Measurements from ENCODE around the gene NCK1. TPM values are rescaled to one million over a fixed set of nuclear protein-coding genes. Genes with fewer than 3 reads are reported as not detected.

Gene NCK1
- total and polyA plus RNA-seq, 2 of the 13 experiments (the other 11 are each of a cell fraction or from before 2014, with no cell fraction given), result 14.7 to 30.4 TPM

DNA sequence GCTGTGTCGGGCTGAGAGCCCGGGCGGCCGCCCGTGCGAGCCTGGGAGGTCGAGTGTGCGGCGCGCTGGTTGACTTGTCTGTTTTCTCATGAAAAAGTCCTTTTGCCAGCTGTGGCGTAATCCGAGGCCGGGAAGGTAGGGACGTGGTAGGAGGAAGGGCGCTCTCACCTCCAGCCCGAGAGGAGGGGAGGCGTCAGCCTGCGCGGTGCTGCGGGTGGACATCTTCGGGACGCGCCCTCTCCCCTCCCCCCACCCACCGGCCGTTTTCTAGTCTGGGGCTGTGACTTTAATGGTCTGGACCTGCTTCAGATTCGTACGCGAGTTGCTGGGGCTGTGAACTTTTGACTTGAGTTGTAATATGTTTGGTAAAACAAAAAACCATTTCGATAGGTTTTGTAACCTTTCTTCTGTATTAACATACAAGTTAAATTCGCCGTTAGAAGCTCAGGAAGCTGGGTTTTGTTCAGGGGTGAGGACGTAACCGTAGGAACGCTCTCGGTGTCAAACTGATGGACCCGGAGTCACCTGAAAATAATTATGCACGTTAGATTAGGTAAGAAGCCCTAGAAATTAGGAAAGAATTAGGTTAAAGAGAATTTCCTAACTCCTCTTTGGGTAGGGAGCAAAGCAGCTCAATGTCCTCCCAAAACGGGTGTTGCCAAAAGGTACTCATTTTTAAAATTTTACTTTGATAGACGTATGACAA lies 762 bp downstream of the NCK1 start (continued):
- TF ChIP-seq NR2F6 (IDR thresholded peaks at IDR 0.05) (no peak), NR2F6 (CRISPR knock-in tag; IDR thresholded peaks at IDR 0.05) (0 out of 2 replicates have a peak, but pooled peaks have one; percentile 8), ZNF558 (CRISPR knock-in tag; IDR thresholded peaks at IDR 0.05; ENCODE audit: borderline replicate concordance) (0 out of 2 replicates have a peak, but pooled peaks have one; percentile 15), RARG (CRISPR knock-in tag; IDR thresholded peaks at IDR 0.05; ENCODE audit: low read depth) (0 out of 2 replicates have a peak, but pooled peaks have one; percentile 18), PRPF4 (IDR thresholded peaks at IDR 0.05; ENCODE audit: low read depth, low read length, poor library complexity, severe bottlenecking) (peak; percentile 58), ARHGAP35 (CRISPR knock-in tag; IDR thresholded peaks at IDR 0.05; ENCODE audit: borderline replicate concordance) (no peak; the same call in 1 of the 2 replicates), ZNF292 (CRISPR knock-in tag; IDR thresholded peaks at IDR 0.05; ENCODE audit: borderline replicate concordance, low read depth) (peak; percentile 80; the same call in 1 of the 2 replicates), MAZ (IDR thresholded peaks at IDR 0.05; ENCODE audit: borderline replicate concordance, low read depth, low read length) (0 out of 2 replicates have a peak, but pooled peaks have one; percentile 18), MAZ (CRISPR knock-in tag; IDR thresholded peaks at IDR 0.05; ENCODE audit: low read depth) (no peak), ZNF101 (CRISPR knock-in tag; IDR thresholded peaks at IDR 0.05; ENCODE audit: borderline replicate concordance, low read depth) (0 out of 2 replicates have a peak, but pooled peaks have one; percentile 25), AGO2 (optimal IDR thresholded peaks at IDR 0.05; ENCODE audit: low read depth, low read length) (peak; percentile 11), HDAC1 (CRISPR knock-in tag; IDR thresholded peaks at IDR 0.05) (peak; percentile 6; the same call in 1 of the 2 replicates), NR1H2 (CRISPR knock-in tag; IDR thresholded peaks at IDR 0.05; ENCODE audit: borderline replicate concordance, low read depth) (no peak)
- TF ChIP-seq, protein P1, sequence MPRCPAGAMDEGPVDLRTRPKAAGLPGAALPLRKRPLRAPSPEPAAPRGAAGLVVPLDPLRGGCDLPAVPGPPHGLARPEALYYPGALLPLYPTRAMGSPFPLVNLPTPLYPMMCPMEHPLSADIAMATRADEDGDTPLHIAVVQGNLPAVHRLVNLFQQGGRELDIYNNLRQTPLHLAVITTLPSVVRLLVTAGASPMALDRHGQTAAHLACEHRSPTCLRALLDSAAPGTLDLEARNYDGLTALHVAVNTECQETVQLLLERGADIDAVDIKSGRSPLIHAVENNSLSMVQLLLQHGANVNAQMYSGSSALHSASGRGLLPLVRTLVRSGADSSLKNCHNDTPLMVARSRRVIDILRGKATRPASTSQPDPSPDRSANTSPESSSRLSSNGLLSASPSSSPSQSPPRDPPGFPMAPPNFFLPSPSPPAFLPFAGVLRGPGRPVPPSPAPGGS (CRISPR knock-in tag; IDR thresholded peaks at IDR 0.05), result peak; percentile 17; the same call in 1 of the 2 replicates
- TF ChIP-seq, protein P2, sequence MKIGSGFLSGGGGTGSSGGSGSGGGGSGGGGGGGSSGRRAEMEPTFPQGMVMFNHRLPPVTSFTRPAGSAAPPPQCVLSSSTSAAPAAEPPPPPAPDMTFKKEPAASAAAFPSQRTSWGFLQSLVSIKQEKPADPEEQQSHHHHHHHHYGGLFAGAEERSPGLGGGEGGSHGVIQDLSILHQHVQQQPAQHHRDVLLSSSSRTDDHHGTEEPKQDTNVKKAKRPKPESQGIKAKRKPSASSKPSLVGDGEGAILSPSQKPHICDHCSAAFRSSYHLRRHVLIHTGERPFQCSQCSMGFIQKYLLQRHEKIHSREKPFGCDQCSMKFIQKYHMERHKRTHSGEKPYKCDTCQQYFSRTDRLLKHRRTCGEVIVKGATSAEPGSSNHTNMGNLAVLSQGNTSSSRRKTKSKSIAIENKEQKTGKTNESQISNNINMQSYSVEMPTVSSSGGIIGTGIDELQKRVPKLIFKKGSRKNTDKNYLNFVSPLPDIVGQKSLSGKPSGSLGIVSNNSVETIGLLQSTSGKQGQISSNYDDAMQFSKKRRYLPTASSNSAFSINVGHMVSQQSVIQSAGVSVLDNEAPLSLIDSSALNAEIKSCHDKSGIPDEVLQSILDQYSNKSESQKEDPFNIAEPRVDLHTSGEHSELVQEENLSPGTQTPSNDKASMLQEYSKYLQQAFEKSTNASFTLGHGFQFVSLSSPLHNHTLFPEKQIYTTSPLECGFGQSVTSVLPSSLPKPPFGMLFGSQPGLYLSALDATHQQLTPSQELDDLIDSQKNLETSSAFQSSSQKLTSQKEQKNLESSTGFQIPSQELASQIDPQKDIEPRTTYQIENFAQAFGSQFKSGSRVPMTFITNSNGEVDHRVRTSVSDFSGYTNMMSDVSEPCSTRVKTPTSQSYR (CRISPR knock-in tag; IDR thresholded peaks at IDR 0.05; ENCODE audit: borderline replicate concordance), result peak; percentile 93
- TF ChIP-seq, protein P3, sequence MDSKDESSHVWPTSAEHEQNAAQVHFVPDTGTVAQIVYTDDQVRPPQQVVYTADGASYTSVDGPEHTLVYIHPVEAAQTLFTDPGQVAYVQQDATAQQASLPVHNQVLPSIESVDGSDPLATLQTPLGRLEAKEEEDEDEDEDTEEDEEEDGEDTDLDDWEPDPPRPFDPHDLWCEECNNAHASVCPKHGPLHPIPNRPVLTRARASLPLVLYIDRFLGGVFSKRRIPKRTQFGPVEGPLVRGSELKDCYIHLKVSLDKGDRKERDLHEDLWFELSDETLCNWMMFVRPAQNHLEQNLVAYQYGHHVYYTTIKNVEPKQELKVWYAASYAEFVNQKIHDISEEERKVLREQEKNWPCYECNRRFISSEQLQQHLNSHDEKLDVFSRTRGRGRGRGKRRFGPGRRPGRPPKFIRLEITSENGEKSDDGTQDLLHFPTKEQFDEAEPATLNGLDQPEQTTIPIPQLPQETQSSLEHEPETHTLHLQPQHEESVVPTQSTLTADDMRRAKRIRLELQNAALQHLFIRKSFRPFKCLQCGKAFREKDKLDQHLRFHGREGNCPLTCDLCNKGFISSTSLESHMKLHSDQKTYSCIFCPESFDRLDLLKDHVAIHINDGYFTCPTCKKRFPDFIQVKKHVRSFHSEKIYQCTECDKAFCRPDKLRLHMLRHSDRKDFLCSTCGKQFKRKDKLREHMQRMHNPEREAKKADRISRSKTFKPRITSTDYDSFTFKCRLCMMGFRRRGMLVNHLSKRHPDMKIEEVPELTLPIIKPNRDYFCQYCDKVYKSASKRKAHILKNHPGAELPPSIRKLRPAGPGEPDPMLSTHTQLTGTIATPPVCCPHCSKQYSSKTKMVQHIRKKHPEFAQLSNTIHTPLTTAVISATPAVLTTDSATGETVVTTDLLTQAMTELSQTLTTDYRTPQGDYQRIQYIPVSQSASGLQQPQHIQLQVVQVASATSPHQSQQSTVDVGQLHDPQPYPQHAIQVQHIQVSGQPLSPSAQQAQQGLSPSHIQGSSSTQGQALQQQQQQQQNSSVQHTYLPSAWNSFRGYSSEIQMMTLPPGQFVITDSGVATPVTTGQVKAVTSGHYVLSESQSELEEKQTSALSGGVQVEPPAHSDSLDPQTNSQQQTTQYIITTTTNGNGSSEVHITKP (CRISPR knock-in tag; IDR thresholded peaks at IDR 0.05; ENCODE audit: low read depth), result peak; percentile 75
- TF ChIP-seq, protein P4, sequence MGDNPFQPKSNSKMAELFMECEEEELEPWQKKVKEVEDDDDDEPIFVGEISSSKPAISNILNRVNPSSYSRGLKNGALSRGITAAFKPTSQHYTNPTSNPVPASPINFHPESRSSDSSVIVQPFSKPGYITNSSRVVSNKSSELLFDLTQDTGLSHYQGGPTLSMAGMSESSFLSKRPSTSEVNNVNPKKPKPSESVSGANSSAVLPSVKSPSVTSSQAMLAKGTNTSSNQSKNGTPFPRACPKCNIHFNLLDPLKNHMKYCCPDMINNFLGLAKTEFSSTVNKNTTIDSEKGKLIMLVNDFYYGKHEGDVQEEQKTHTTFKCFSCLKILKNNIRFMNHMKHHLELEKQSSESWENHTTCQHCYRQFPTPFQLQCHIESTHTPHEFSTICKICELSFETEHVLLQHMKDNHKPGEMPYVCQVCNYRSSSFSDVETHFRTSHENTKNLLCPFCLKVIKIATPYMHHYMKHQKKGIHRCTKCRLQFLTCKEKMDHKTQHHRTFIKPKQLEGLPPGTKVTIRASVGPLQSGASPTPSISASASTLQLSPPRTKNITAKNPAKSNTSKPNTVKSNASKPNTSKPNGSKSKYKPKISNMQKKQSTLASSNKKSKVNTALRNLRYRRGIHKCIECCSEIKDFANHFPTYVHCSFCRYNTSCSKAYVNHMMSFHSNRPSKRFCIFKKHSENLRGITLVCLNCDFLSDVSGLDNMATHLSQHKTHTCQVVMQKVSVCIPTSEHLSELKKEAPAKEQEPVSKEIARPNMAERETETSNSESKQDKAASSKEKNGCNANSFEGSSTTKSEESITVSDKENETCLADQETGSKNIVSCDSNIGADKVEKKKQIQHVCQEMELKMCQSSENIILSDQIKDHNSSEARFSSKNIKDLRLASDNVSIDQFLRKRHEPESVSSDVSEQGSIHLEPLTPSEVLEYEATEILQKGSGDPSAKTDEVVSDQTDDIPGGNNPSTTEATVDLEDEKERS (CRISPR knock-in tag; IDR thresholded peaks at IDR 0.05), result 0 out of 2 replicates have a peak, but pooled peaks have one; percentile 1
